Ureter (tissue), 1 donor: ENCODE measurements around the gene ACSL3. TPM values are rescaled to one million over a fixed set of nuclear protein-coding genes. Genes with fewer than 3 reads are reported as not detected.
"Not testable (repeated sequence)": the region's sequence is repeated elsewhere in the genome, so short reads cannot be mapped to it uniquely, and the experiment has no call there.

ENCODE experiments used
- DNase-seq: peaks from one replicate; pipeline ENCODE4 v3.0.0-alpha.2; 2020; ENCODE audit warnings: low spot score
- total RNA-seq: library from RNA; stranded (reverse); gene quantifications from one replicate; pipeline ENCODE4 v1.2.4, GENCODE V29; 2023
- donor health status: DM: yes; HTN: yes; CAD: no.

Gene ACSL3
- total RNA-seq, 1 donor from 2014 or later: 124 TPM

DNA sequence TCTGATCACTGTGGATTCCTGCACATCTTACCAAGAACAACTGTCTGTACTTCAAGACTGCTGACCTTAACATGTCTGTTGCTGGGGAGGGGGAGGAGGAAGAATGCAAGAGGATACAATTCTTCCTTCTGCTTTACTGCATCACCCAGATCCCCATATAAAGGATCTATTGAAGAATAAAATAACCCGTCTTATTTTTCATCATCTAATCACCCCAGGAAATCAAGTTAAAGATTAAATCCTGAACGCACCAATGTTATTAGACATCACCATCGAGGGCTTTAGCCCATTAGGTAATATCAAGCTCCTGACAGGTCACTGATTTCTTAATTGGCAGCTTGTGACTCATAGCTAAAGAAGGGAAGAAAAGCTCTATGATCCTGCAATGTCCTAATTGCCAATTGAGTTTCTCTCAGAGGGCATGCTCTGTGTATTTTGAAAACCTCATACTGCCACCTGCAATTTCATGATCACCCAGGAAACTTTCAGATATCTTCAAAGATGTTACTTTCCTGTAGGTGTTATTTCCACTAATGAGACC, 115.8 kb downstream of the ACSL3 start:
- DNase-seq: no peak

DNA sequence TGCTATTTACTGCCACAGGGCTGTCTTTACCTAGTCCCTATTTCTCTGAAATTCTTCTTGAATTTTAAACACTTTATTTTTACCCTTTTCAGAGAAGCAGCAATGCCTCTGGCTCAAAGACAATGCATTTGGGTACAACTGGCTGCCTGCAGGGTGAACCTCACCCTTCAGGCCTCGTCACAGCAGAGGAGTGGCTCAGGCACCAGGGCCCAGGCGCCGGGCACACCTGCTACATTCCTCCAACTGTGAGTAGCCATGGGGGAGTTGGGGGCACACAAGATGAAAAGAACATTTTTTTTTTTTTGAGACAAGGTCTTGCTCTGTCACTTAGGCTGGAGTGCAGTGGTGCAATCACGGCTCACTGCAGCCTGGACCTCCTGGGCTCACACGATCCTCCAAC, 116.3 kb downstream of the ACSL3 start:
- no peak for DNase-seq

DNA sequence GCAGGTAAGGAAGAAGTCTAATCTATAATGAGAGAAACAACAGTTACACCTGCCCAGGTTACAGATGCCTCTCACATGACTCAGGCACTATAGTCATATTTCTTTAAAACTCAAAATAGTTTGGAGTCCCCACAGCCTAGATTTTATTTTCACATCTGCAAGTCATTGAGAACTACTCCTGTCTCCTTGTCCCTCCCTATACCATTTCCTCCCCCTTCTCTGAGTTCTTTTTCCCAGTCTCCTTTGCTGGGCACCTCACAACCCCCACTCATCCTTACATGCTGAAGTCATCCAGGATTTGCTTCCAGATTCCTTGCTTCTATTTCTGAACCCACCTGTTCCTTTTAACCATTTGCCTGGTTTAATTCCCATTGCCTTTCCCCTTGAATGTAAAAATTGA, 118.0 kb downstream of the ACSL3 start:
- no peak for DNase-seq

DNA sequence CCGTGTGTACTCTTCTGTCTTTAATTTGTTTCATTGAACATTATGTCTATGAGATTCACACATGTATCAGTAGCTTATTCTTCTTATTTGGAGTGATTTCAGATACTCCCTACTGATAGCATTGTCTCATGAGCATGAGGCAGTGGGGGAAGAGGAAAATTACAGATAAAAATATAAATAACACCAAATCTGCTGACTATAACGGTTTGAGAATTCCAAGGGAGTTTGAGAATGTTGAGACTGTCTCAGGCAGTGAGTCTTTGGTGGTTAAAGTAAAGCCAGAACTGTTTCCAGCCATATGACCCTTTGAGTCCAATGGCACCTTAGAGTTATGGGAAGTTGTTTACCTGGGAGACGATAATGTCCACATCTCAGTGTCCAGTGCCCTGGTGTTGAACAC, 118.6 kb downstream of the ACSL3 start:
- no peak for DNase-seq

GRCh38 chr2:222982010-222982908, 121.4 kb downstream of the ACSL3 start:
- DNase-seq: peak; percentile 67

GRCh38 chr2:222982909-222983265, 122.1 kb downstream of the ACSL3 start:
- no peak for DNase-seq

DNA sequence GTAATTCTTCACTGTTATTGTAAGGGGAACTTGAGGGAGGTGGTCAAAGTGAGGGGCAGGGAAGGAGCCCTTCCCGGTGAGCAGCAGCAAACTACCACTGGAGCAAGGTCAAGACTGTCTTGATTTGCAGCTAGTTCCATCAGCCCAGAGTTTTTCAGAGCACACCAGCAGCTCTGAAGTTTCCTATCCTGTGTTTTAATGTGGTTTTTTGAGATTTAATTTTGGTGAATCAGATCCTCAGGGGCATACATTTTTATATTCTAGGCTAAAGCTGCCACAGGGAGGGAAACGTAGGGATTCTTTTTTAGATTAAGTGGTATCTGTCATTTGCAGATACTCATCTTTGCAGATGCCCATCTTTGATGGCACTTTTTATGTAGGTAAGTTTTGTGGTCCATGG, 124.1 kb downstream of the ACSL3 start:
- no peak for DNase-seq

- DNase-seq: no peak
Measured at GRCh38 chr2:222989431-222989830, 128.6 kb downstream of the ACSL3 start.

- DNase-seq: not testable (repeated sequence)
Measured at GRCh38 chr2:222990206-222990605, 129.4 kb downstream of the ACSL3 start.

- no peak for DNase-seq
Measured at GRCh38 chr2:222992137-222992536, 131.3 kb downstream of the ACSL3 start.

Other genes starting within 250 kb of the ACSL3 start
- gene FARSB, start 204.9 kb upstream of the ACSL3 start, total RNA-seq: 34.2 TPM
- not detected for gene MOGAT1, start 189.4 kb upstream of the ACSL3 start, total RNA-seq
- 9.1 TPM for gene KCNE4, start 191.2 kb downstream of the ACSL3 start, total RNA-seq